GM19397 (cell line): ENCODE results near the gene MAGEA9B.
"Not testable (repeated sequence)": the region's sequence is repeated elsewhere in the genome, so short reads cannot be mapped to it uniquely, and the experiment has no call there.

ENCODE experiments used
- ATAC-seq: cut with Tn5 transposase; IDR thresholded peaks from one replicate; pipeline ENCODE4 v1.9.1; 2021; ENCODE audit warnings: mild to moderate bottlenecking, moderate library complexity; ENCODE audit not compliant: unreplicated experiment

Gene MAGEA9B, protein sequence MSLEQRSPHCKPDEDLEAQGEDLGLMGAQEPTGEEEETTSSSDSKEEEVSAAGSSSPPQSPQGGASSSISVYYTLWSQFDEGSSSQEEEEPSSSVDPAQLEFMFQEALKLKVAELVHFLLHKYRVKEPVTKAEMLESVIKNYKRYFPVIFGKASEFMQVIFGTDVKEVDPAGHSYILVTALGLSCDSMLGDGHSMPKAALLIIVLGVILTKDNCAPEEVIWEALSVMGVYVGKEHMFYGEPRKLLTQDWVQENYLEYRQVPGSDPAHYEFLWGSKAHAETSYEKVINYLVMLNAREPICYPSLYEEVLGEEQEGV

DNA sequence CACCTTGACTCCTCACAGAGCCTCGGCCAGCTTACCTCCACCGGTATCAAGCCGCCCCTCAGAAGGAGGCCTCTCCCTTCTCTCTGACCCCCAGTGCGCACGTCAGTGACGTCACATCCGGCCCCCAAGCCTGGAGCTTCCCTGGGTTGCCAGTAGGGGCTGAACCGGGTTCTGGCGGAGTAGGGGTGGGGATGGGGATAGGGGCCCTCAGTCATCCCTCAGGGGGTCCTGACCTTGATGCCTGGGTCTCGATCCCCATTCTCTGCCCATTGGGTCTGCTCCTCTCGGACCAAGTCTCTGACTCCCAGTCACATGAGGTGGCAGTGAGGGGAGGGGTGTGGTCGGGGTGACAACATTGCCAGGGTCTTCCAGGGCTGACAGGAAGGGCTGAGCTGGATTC is at the start of gene MAGEA9B:
MAGEA9B (minus strand) TSS at position 101 of the 400 bp plus-strand sequence. CDS start 4,280 bp downstream, outside the sequence.
- not testable (repeated sequence) for ATAC-seq

DNA sequence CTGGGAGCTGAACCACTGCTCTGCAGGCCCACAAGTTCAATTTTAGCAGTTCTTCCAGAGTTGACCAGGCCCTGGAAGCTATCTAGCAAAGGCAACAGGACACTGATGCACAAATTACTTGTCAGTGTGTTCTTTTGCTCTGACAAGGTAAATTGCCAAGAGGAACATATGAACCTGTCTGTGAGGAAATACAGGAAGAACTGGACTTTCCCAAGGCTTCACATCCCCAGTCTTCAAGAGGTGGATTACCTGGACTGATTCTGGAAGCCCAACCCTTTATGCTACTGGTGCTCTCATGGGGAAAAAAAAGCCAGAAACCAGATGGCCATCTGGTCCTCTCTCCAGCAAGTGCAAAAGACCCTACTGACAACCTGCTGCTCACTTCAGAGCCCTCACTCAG is 46.3 kb upstream of the MAGEA9B start:
- no peak for ATAC-seq

DNA sequence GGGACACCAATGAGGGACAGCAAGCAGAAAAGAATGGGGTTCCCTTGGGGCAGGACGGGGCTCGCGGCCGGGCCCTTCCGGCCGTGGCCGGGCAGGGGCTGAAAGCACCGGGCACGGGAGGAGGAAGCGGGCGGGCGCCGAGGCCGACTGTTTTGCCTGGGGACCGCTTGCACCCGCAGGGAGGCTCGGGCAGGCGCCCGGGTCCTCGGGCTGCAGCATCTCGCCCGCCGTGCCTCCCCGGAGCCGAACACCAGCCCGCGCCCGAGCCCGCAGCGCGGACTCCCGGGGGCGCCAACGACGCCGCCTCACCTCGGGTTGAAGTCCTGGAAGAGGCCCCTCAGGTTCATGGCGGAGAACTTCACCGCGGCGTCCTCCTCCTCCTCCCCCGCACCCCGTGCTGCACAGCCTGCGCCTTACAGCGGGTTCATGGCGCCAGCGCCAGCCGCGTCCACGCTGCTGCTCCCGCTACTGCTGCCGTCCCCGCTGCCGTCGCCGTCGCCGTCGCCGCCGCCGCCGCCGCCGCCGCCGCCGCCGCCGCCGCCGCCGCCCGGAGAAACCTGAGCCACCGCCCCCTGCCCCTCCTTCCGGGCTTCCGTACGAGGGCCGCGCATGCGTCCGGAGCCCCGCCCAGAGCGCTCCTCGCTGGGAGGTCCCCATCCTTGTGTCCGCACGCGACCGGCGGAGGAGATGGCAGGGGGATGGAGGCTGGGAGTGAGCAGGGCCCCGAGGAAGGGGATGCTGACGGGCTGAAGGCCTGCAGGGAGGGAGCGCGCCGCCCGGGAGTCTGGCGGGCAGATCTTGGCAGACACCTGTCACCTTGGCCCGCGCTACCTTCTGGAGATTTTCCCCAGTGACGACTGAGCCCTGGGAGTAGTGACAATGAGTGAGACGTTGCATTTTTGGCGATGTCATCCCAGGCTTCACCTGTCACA is 44.2 kb upstream of the MAGEA9B start, which contains the start of gene TMEM185A:
TMEM185A (minus strand) TSS at position 559 of the 932 bp plus-strand sequence; CDS start at position 347, 212 bp downstream.
- peak; percentile 93 for ATAC-seq

DNA sequence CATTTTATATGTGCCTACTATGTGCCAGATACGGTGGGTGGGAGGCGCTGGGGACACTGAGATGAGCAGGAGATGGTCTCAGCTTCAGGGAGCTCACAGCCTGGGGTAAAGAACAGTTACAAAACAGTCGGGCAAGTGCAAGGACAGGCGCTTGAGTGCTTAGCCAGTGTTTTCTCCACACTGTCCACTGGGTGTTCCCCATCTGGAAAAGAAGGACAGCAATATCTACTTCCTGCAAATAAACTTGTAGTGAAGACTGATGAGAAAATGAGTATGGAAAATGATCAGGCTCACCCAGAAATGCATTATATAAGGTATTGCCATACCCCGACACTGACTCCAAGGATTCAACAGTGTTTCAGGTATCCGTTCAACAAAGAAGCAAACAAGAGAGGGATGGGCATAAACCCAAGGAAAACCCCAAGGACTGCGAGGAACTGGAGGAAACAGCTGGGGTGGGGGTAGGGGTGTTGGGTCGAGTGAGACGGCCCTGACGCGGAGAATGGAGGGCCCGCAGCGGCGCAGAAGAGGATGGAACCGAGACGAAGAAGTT is 43.5 kb upstream of the MAGEA9B start:
- no peak for ATAC-seq

DNA sequence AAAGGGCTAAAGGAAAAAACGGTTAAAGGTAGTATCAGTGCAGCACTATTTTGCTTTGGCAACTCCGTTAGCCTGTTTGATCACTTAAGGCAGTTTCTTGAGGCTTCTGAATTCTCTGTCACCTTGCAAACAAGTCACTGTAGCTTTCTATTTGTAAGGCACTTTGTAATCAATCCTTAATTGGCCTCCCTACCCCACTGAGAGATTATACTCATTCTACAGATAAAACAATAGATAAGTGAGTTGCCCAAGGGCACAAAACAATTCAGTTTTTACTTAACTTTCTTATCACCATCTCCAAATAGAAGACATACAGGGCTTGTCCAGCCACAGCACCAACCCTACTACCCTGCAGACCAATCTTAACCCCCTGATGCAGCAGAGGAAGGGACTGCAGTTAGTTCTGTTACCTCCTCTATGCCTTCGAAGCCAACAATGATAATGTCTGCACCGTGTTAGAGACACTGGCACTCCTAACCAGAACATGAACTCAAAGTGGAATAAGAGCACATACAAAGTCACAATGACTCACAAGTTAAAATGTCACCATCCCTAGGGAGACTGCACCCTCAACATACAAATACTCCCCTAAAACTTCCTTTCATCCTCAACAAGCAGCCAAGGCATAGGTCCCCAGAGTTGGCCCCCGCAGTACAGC is 42.6 kb upstream of the MAGEA9B start:
- ATAC-seq, result no peak

DNA sequence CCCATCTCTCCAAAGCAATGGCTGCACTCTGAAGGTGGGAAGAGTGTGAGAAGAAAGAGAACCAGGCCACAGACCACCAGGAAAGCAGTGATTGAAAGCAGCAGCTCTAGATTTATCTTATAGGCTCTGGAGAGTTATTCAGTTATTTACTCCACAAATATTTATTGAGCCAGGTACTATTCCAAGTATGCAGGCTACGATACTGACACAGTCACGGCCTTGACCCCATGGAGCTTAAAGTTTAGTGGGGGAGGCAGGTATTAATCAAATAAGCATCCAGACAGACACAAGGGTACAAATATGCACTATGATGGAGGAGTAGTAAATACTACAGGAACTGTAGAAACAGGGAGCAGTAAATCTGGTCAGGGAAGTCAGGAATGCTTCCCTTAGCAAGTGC is 41.5 kb upstream of the MAGEA9B start:
- ATAC-seq, result no peak

DNA sequence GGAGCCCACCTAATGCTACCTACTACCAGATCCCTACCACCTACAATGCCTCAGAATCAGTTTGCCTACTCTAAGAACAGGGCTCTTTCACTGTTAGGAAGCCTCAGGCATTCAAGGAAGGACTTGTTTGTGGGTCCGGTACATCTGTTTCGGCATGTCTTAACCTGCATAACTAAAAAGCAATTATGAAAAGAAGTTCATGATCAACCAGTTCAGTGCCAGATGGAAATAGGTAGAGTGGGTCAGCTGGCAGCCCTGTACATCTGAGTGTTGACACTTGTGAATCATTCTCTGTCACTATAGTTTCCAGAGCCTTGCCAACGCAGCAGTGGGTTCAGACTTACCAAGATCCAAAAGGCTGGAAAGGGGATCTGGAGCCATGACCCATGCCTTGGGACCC is 41.0 kb upstream of the MAGEA9B start:
- no peak for ATAC-seq

DNA sequence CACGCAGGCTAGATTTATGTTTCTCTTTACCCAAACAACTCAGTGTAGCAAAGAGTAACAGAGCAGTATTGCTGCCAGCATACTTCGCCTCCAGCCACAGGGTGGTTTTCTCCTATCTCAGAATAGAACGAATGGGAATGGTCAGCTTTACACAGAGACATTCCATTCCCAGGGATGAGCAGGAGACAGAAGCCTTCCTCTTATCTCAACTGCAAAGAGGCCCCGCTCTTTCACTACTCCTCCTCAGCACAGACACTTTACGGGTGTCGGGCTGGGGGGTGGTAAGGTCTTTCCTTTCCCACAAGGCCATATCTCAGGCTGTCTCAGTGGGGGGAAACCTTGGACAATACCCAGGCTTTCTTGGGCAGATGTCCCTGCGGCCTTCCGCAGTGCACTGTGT is 39.6 kb upstream of the MAGEA9B start:
- not testable (repeated sequence) for ATAC-seq

DNA sequence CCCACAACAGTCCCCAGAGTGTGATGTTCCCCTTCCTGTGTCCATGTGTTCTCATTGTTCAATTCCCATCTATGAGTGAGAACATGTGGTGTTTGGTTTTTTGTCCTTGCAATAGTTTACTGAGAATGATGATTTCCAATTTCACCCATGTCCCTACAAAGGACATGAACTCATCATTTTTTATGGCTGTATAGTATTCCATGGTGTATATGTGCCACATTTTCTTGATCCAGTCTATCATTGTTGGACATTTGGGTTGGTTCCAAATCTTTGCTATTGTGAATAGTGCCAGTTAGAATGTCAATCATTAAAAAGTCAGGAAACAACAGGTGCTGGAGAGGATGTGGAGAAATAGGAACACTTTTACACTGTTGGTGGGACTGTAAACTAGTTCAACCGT is 32.4 kb upstream of the MAGEA9B start:
- ATAC-seq, result not testable (repeated sequence)

DNA sequence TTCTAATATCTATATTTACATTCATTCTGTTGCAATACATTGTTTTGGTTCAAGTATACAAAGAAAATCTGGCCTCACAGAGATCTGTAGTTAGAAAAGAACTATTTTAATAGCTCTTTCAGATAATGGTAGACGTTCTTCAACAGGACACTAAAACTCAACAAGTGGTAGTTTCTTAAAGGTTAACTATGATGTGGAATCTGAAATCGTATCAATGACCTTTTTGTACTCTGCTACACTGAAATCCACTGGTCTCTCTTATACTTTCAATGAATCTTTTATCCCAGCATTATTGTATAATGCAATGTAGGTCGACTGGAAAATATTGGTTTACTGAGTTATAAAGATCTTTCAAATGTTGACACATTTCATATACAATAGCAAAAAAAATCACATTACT is 31.6 kb upstream of the MAGEA9B start:
- no peak for ATAC-seq

DNA sequence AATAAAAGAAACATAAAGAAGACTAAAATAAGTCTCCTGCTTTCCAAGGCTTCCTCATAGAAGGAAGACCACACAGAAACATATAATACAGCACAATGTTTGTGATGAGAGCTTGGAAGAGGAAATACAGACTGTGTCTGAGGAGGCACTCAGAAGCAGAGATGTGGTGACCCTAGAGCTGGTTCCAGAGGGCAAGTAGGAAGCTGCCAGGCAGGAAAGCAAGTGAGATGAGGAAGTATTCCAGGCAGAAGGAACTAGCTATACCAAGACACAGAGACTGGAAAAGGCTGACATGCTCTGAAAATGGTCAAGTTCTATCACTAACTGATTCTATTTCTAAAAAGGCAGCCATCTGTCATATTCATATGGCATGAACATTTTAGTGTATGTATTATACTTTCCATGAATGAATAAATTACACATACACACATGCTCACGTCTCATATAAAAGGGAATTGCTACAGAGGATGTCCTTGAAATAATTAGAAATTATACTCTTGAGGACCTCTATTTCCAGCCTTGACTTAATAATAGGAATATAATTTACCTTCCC is 24.4 kb upstream of the MAGEA9B start:
- ATAC-seq, result no peak

DNA sequence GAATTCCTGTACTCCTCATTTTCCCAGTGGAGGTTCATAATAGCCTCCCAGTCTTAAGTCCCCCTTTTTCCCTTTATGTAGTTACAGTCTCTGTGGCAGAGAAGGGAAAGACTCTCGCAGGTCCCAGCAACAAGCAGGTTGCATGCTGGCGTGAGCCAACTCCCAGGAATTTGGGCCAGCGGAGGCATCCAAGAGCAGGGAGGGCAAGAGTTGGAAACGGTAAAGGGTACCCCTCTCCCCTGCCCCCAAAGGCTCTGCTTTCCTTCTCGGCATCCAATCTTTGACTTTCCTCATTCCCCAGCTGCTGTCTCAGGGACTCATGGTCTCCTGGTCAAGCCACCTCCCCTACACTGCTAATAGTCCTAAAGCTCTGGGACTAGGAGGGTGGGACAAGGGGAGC is 23.3 kb upstream of the MAGEA9B start:
- ATAC-seq, result no peak

DNA sequence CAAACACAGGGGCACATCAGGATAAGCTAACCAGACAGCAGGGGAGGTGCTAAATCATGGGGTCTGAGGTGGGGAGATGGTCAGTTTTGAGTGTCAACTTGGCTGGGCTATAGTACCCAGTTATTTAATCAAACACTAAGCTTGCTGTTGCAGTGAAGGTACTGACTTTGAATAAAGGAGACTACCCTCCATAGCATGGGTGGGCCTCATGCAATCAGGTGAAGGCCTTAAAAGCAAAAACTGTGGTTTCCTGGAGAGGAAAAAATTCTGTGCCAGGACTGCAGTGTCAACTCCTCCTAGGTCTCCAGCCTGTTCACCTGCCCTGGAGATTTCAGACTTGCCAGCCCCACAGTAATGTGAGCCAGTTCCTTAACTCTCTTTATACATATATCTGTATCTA is 20.4 kb upstream of the MAGEA9B start:
- ATAC-seq, result no peak

DNA sequence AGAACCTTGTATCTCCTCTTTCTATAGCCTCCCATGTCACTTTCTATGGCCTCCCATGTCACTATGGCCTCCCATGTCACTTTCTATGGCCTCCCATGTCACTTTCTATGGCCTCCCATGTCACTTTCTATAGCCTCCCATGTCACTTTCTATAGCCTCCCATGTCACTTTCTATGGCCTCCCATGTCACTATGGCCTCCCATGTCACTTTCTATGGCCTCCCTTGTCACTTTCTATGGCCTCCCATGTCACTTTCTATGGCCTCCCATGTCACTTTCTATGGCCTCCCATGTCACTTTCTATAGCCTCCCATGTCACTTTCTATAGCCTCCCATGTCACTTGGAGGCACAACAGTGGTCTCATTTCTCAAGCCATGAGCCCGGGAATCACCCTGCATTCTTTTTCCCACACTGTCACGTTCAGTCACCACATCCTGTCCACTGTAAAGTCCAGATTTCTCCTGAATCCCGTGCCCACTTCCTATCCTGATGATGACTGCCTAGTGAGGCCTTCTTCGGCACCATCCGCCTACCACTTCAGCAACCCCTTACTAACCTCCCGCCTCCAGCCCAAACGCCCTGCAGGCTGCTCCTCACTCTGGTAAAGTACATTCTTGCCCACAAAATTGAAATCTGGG is 18.1 kb upstream of the MAGEA9B start:
- not testable (repeated sequence) for ATAC-seq

DNA sequence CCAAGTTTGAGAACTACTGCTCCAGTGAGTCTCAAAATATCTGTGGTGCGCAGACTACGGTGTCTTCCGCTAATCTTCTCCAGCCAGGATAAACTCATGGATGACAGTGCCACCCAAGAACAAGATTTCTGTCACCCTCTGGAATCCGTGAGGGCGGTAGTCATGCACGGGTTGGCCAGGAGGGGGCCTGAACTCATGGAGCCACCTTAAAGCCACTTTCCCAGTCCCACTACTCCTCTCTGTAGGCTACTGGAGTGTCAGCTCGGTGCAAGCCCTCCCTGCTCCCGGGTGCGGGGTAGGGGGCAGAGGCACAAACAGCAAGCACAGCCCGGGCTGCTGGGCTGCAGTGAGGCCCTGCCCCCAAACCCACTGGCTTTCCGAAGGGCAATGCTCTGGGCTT is 11.3 kb upstream of the MAGEA9B start:
- not testable (repeated sequence) for ATAC-seq

DNA sequence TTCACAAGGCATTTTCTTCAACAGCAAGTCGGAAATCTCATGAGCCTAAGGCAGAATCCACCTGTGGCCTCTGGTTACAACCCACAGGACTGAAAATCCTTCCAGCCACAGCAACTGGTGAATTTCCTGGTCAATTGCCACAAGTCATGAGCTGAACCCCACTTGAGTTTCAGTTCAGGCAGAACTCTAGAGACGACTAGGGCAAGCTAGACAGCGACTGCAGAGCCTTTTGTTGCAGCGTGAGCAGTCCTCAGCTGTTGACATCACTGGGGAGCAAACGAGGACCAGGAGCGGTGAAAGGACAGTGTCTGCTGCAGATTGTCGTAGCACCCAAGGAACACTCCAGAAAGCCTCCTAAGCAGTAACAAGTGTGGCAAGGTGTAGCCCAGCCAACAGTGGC is 8.7 kb upstream of the MAGEA9B start:
- ATAC-seq, result not testable (repeated sequence)

DNA sequence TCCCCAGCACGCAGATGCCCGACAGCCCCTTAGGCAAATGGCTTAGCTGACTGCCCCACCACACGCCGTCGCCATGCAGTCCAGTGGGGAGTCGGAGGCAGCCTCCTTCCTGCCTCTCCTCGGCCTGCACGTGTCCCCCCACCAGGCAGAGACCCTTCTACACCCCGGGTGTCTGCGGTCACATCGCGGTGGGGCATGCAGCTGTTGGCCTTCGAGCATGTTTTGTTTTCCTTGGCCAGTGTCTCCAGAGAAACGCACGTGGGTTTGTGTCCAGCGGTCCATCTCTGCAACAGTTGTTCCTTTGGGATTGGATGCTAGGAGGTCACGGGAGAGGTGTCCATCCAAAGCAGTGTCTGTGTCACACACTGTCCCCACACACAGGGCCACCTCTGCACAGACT is 8.0 kb upstream of the MAGEA9B start, which contains the start of gene HSFX2:
HSFX2 (minus strand) TSS at position 101 of the 400 bp plus-strand sequence. CDS start 614 bp downstream, outside the sequence.
- ATAC-seq, result not testable (repeated sequence)

DNA sequence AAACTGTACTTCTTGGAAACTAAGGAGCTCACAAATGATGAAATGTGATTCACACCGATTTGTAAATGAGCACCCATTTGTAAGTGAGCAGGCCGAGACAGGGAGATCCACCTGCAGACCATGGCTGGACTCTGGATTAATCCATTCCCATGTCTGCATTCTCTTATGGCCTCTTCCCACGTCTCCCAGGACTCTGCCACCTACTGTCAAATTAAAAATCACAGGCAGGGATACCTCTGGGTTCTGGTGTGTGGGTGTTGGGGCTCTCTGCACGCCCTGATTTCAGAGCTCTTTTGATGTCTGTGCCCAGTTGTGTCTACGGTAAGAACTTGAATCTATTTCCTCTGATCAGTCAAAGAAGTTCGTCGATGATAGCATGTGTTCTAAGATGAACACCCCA is 3.7 kb upstream of the MAGEA9B start:
- not testable (repeated sequence) for ATAC-seq

DNA sequence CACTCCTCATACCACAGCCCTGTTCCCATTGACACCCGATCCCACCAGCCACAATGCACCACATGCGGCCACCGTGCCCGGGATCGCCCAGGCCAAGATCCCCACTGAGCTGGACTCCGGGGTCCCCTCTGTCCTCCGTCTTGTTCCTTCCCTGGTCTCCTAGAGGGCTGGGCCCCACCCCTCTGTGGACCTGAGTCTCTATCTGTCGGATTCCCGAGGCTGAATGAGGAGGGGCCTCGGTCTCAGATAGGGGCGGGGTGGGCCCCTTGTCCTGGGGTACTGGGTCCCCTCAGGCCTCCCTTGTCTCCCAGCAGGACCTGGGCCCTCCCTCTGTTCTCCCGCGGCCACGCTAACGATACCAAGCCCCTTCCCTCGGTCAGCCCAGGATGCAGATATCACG is 1.6 kb downstream of the MAGEA9B start:
- not testable (repeated sequence) for ATAC-seq

DNA sequence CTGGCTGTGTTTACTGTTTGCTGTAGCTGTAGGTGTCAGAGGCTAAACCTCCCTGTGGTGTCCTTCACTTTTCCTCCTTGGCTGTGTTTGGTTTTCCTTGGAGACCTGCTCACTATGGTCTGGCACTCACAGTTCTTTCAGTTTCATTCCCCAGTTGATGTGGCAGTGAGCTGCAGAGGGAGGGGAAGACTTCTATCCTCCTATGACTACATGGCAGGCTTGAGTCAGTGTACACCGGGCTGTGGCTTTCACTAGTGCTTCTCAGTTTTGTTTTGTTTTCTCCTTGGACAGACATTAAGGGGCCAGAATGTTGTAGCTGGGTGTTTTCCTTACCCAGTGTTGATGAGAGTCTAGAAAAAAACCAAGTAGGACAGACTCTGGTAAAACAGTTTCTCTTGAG is 13.8 kb downstream of the MAGEA9B start:
- peak; percentile 100 for ATAC-seq
